Epithelial cell of proximal tubule (primary cell): ENCODE measurements around the gene EAPP. TPM values are rescaled to one million over a fixed set of nuclear protein-coding genes. Genes with fewer than 3 reads are reported as not detected.
A peak's percentile ranks its signal among the peaks of the same experiment; 100 is the strongest.

Experiments used
- DNase-seq: peaks from one replicate; pipeline ENCODE4 v3.0.0-alpha.2; 2011; ENCODE audit warnings: low read depth
- H3K4me3 ChIP-seq: 2 replicates; pipeline ENCODE4 v1.5.1; 2011; ENCODE audit warnings: low read depth, mild to moderate bottlenecking, low read length
- CTCF ChIP-seq: conservative IDR thresholded peaks from 2 replicates; pipeline ENCODE4 v1.5.1; 2012; ENCODE audit warnings: low read depth, mild to moderate bottlenecking, low read length
- total RNA-seq: library from RNA; depleted of rRNA; stranded (reverse); fragments of >200 nt; gene quantifications from 2 replicates; pipeline ENCODE4 v1.2.3, GENCODE V29; 2015

The EAPP gene
- 26.2 and 29.4 TPM in 2 replicates for total RNA-seq

- no peak for TF ChIP-seq CTCF
- H3K4me3 ChIP-seq, result peak within 1 kb of the TSS; percentile 95
These were observed at the start of gene EAPP for GRCh38 chr14:34539407-34540180. Gene EAPP, minus strand, starts transcription at chr14:34539701. Its CDS starts 73 bp downstream, at chr14:34539628.

GRCh38 chr14:34583525-34583924 lies 44.0 kb upstream of the EAPP start:
- H3K4me3 ChIP-seq, result no peak overlapping the region
- no peak for TF ChIP-seq CTCF
- DNase-seq, result no peak

More at GRCh38 chr14:34539407-34540180, at the start of gene EAPP:
- DNase-seq, result peak; percentile 59

GRCh38 chr14:34582117-34582680 lies 42.7 kb upstream of the EAPP start:
- TF ChIP-seq CTCF, result no peak
- DNase-seq, result no peak
- no peak overlapping the region for H3K4me3 ChIP-seq

- no peak for TF ChIP-seq CTCF
- DNase-seq, result no peak
- H3K4me3 ChIP-seq, result no peak overlapping the region
These were observed 40.9 kb upstream of the EAPP start for GRCh38 chr14:34580381-34580780.

GRCh38 chr14:34571771-34572170 lies 32.3 kb upstream of the EAPP start:
- no peak overlapping the region for H3K4me3 ChIP-seq
- no peak for DNase-seq
- TF ChIP-seq CTCF, result no peak

GRCh38 chr14:34569750-34570149 lies 30.2 kb upstream of the EAPP start:
- no peak for DNase-seq
- H3K4me3 ChIP-seq, result no peak overlapping the region
- no peak for TF ChIP-seq CTCF

GRCh38 chr14:34568803-34569202 lies 29.3 kb upstream of the EAPP start:
- DNase-seq, result no peak
- TF ChIP-seq CTCF, result no peak
- no peak overlapping the region for H3K4me3 ChIP-seq
